Natural killer cell (primary cell): ENCODE results near the gene RITA1. TPM values are rescaled to one million over a fixed set of nuclear protein-coding genes. Genes with fewer than 3 reads are reported as not detected.

Source experiments
- ATAC-seq, 3 donors: fragments of 150-1000 bp in 2 of 3; fragments of 200-7000 bp in 1 of 3; cut with Tn5 transposase; 1 replicate in 1 of 3; 2 replicates in 2 of 3; pipeline ENCODE4 v1.10.0; 2021; ENCODE audit warnings: mild to moderate bottlenecking in 2 of 3, moderate library complexity in 2 of 3
- DNase-seq, 2 donors: peaks; one replicate each; pipeline versions ENCODE4 v3.0.0 to v3.0.0-alpha.2; 2013 to 2021; ENCODE audit warnings: mixed read lengths in 1 of 2
- H3K27ac ChIP-seq: one replicate; pipeline ENCODE4 v1.5.1; 2013; ENCODE audit warnings: mild to moderate bottlenecking, low read length
- H3K27me3 ChIP-seq: one replicate; pipeline ENCODE4 v1.6.1; 2013; ENCODE audit warnings: low read length; ENCODE audit not compliant: control insufficient read depth, insufficient read depth
- H3K36me3 ChIP-seq: one replicate; pipeline ENCODE4 v1.6.1; 2013; ENCODE audit warnings: low read length; ENCODE audit not compliant: control insufficient read depth, insufficient read depth
- H3K4me1 ChIP-seq: one replicate; pipeline ENCODE4 v1.6.1; 2013; ENCODE audit warnings: low read length; ENCODE audit not compliant: control insufficient read depth, insufficient read depth
- H3K4me3 ChIP-seq: one replicate; pipeline ENCODE4 v1.5.1; 2013; ENCODE audit warnings: low read length
- H3K9me3 ChIP-seq: one replicate; pipeline ENCODE4 v1.6.1; 2013; ENCODE audit warnings: low read length; ENCODE audit not compliant: control insufficient read depth, insufficient read depth
- H3K27ac Mint-ChIP-seq, 2 donors: one replicate each; pipeline ENCODE4 v1.8.0; 2022; ENCODE audit warnings: mild to moderate bottlenecking in 2 of 2, mixed read lengths in 2 of 2, moderate library complexity in 1 of 2
- H3K27me3 Mint-ChIP-seq, 2 donors: one replicate each; pipeline ENCODE4 v1.8.0; 2022; ENCODE audit warnings: low read depth in 2 of 2, mixed read lengths in 2 of 2
- H3K36me3 Mint-ChIP-seq: one replicate; pipeline ENCODE4 v1.8.0; 2022; ENCODE audit warnings: mixed read lengths
- H3K4me1 Mint-ChIP-seq, 2 donors: one replicate each; pipeline ENCODE4 v1.8.0; 2022; ENCODE audit warnings: mixed read lengths in 2 of 2
- H3K4me3 Mint-ChIP-seq: one replicate; pipeline ENCODE4 v1.8.0; 2022; ENCODE audit warnings: mild to moderate bottlenecking, moderate library complexity, mixed read lengths
- H3K9me3 Mint-ChIP-seq, 2 donors: one replicate each; pipeline ENCODE4 v1.8.0; 2022; ENCODE audit warnings: mixed read lengths in 2 of 2
- CTCF ChIP-seq: fragments of 200-600 bp; IDR thresholded peaks from one replicate; pipeline ENCODE4 v1.8.0; 2022; ENCODE audit warnings: antibody characterized with exemption
- WGBS: methylation state at CpG from one replicate; pipeline ENCODE4 v1.1.7; 2013; ENCODE audit warnings: missing lambda C conversion rate; ENCODE audit not compliant: insufficient coverage; 5-methylcytosine and 5-hydroxymethylcytosine counted together
- intact Hi-C: fragments of 100-400 bp; cut with micrococcal nuclease; formaldehyde crosslinking; loops from one replicate; pipeline ENCODE4 v1.14.2; 2022
- total RNA-seq, 4 donors: library from RNA; stranded (reverse); fragments of 120-200 nt in 1 of 4; gene quantifications; one replicate each; pipeline versions ENCODE4 v1.2.3 to v1.2.4, GENCODE V29; 2013 to 2022

The RITA1 gene
- total RNA-seq, 3 donors from 2014 or later (not counting 1 experiment from before 2014, with no cell fraction given), result 7.7 to 13.8 (median 12.0) TPM

- no peak overlapping the region for H3K27ac ChIP-seq
- Mint-ChIP-seq H3K27me3 (no peaks in the 10 kb centered on the region), H3K9me3 (no peaks in the 10 kb centered on the region), H3K36me3 (peaks cover 19% of the 10 kb centered on the region), H3K27ac (no peak overlapping the region), H3K4me1 (peaks cover 4 to 9% of the 10 kb centered on the region in 2 donors), H3K4me3 (no peak overlapping the region)
- intact Hi-C loops, result no loop called here
- H3K36me3 ChIP-seq, result peaks cover 86% of the 10 kb centered on the region
- DNase-seq (no peak), ATAC-seq (no peak)
- 97% methylated on average over 13 of the region's 13 CpGs for WGBS
- H3K9me3 ChIP-seq, result no peaks in the 10 kb centered on the region
- H3K27me3 ChIP-seq, result no peaks in the 10 kb centered on the region
- H3K4me1 ChIP-seq, result no peaks in the 10 kb centered on the region
- no peak for TF ChIP-seq CTCF
- H3K4me3 ChIP-seq, result no peak overlapping the region
These were observed 15.8 kb upstream of the RITA1 start for GRCh38 chr12:113169697-113170096.

DNA sequence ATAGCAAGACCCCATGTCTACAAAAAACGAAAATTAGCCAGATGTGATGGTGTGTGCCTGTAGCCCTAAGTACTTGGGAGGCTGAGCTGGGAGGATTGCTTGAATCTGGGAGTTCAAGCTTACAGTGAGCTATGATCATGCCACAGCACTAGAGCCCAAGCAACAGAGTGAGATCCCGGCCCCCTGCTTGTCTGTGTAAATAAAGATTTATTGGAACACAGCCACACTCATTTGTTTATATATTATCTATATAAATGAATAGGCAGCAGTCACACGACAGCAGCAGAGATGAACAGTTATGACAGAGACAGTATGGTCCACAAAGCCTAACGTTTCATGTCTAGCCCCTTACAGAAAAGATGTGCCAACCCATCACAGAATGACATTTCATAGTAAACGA is 15.1 kb upstream of the RITA1 start:
- no peak overlapping the region for H3K27ac ChIP-seq
- H3K36me3 ChIP-seq, result peaks cover 87% of the 10 kb centered on the region
- no peak for ATAC-seq
- no peak for TF ChIP-seq CTCF
- Mint-ChIP-seq H3K27me3 (no peaks in the 10 kb centered on the region), H3K4me3 (no peak overlapping the region), H3K36me3 (peaks cover 19% of the 10 kb centered on the region), H3K4me1 (peaks cover 5 to 9% of the 10 kb centered on the region in 2 donors), H3K9me3 (no peaks in the 10 kb centered on the region), H3K27ac (no peak overlapping the region)
- intact Hi-C loops, result no loop called here
- WGBS, result 80% methylated on average over 1 of the region's 5 CpGs
- H3K4me1 ChIP-seq, result no peaks in the 10 kb centered on the region
- DNase-seq, result no peak
- no peaks in the 10 kb centered on the region for H3K27me3 ChIP-seq
- no peak overlapping the region for H3K4me3 ChIP-seq
- no peaks in the 10 kb centered on the region for H3K9me3 ChIP-seq

DNA sequence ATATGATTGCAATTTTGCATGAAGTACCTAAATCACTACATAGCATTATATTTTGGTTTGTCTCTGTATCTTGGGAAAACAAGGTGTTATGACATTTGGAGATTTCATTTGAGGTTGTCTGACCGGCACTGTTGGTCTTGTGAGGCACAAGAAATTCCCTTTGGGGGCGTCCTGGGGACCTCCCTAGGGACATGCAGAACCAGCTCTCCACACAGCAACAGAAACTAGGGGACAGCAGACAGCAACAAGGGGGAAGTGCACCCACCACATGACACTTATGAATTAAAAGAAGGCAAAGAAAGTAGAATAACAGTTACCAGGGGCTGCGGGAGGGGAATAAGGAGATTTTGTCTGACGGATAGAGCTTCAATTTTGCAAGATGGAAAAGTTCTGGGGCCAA is 14.6 kb upstream of the RITA1 start:
- Mint-ChIP-seq H3K27ac (no peak overlapping the region), H3K27me3 (no peaks in the 10 kb centered on the region)
- intact Hi-C loops, result no loop called here

More for the DNA sequence above, 14.6 kb upstream of the RITA1 start:
- no peak overlapping the region for H3K27ac ChIP-seq
- DNase-seq (no peak), ATAC-seq (no peak)
- Mint-ChIP-seq H3K9me3 (no peaks in the 10 kb centered on the region), H3K4me1 (peaks cover 5 to 9% of the 10 kb centered on the region in 2 donors), H3K4me3 (no peak overlapping the region), H3K36me3 (peaks cover 19% of the 10 kb centered on the region)
- H3K4me3 ChIP-seq, result no peak overlapping the region
- peaks cover 82% of the 10 kb centered on the region for H3K36me3 ChIP-seq
- no peaks in the 10 kb centered on the region for H3K27me3 ChIP-seq
- no peaks in the 10 kb centered on the region for H3K4me1 ChIP-seq
- WGBS, result 71% methylated on average over 4 of the region's 4 CpGs
- no peak for TF ChIP-seq CTCF
- H3K9me3 ChIP-seq, result no peaks in the 10 kb centered on the region
